HCT116 (cell line): ENCODE results near the gene CORO2B. TPM values are rescaled to one million over a fixed set of nuclear protein-coding genes. Genes with fewer than 3 reads are reported as not detected.

Experiments
- ATAC-seq: fragments of 200-7000 bp; cut with Tn5 transposase; 2 replicates; pipeline ENCODE4 v1.9.1; 2020; ENCODE audit warnings: mild to moderate bottlenecking, moderate library complexity
- BruUV-seq: library from RNA; stranded (reverse); fragments of 400-500 nt; replicated peaks from 2 replicates; lab custom pipeline; 2021; lab: Mats Ljungman, UMichigan
- CTCF ChIA-PET: fragments of 300-600 bp; sonication (Branson Sonifier 250); formaldehyde crosslinking; loops from one replicate; lab custom pipeline; 2021; ENCODE audit warnings: antibody characterized with exemption; lab: Charles Lee
- POLR2A ChIA-PET: fragments of 300-600, 350-600 bp; sonication (Branson Sonifier 250); formaldehyde crosslinking; loops from one replicate; lab custom pipeline; 2021; ENCODE audit warnings: antibody characterized with exemption; lab: Charles Lee
- RAD21 ChIA-PET, 2 experiments: fragments of 300-600 bp; sonication (Branson Sonifier 250); formaldehyde crosslinking; loops; one replicate each; lab custom pipeline; 2023; ENCODE audit warnings: low total read pairs in 2 of 2; ENCODE audit not compliant: uncharacterized antibody in 2 of 2, unreplicated experiment in 2 of 2, low non-redundant PET in 1 of 2; lab: Charles Lee
- DNase-seq: peaks from one replicate; pipeline ENCODE4 v3.0.0-alpha.2; 2010; ENCODE audit warnings: low read depth, low spot score
- H2AFZ ChIP-seq: fragments of 200-600 bp; shearing (Covaris generic), sonication (generic); 2 replicates; pipeline ENCODE4 v1.6.1; 2017; ENCODE audit warnings: low read depth, mixed run types, mixed read lengths, antibody characterized with exemption, low read length; ENCODE audit not compliant: poor library complexity, severe bottlenecking
- H3K27ac ChIP-seq: 2 replicates; pipeline ENCODE4 v1.5.1; 2012; ENCODE audit warnings: low read depth, low read length
- H3K27me3 ChIP-seq: fragments of 200-600 bp; sonication (generic); 2 replicates; pipeline ENCODE4 v1.6.1; 2016; ENCODE audit warnings: mixed run types, low read length, mixed read lengths; ENCODE audit not compliant: insufficient read depth
- H3K36me3 ChIP-seq, 2 experiments: fragments of 200-500 bp in 1 of 2; fragments of 200-600 bp in 1 of 2; sonication (Bioruptor generic) in 1 of 2; sonication (generic) in 1 of 2; 2 replicates each; pipeline versions ENCODE4 v1.5.1 to v1.6.1; 2014 to 2016; ENCODE audit warnings: low read length in 2 of 2, inconsistent platforms in 1 of 2, mixed read lengths in 1 of 2, mixed run types in 1 of 2; ENCODE audit not compliant: insufficient read depth in 2 of 2, control insufficient read depth in 1 of 2
- H3K4me1 ChIP-seq, 2 experiments: fragments of 200-600 bp in 1 of 2; sonication (generic) in 1 of 2; 2 replicates each; pipeline versions ENCODE4 v1.5.1 to v1.6.1; 2012 to 2017; ENCODE audit warnings: low read length in 2 of 2, inconsistent platforms in 1 of 2, mild to moderate bottlenecking in 1 of 2, mixed read lengths in 1 of 2, mixed run types in 1 of 2, moderate library complexity in 1 of 2; ENCODE audit not compliant: insufficient read depth in 2 of 2, control insufficient read depth in 1 of 2
- H3K4me2 ChIP-seq: fragments of 200-600 bp; sonication (generic); 2 replicates; pipeline ENCODE4 v1.6.1; 2017; ENCODE audit warnings: mixed run types, low read length, mixed read lengths
- H3K4me3 ChIP-seq, 2 experiments: fragments of 200-600 bp in 1 of 2; sonication (generic) in 1 of 2; replicated peaks in 1 of 2; 2 replicates each; pipeline ENCODE4 v1.5.1; 2011 to 2016; ENCODE audit warnings: low read length in 2 of 2, control low read depth in 1 of 2, low read depth in 1 of 2, mild to moderate bottlenecking in 1 of 2, mixed read lengths in 1 of 2, mixed run types in 1 of 2
- H3K79me2 ChIP-seq: fragments of 200-600 bp; sonication (generic); 2 replicates; pipeline ENCODE4 v1.6.1; 2017; ENCODE audit warnings: mild to moderate bottlenecking, mixed run types, low read length, moderate library complexity, mixed read lengths; ENCODE audit not compliant: insufficient read depth
- H3K9ac ChIP-seq: fragments of 200-600 bp; sonication (generic); 2 replicates; pipeline ENCODE4 v1.6.1; 2016; ENCODE audit warnings: low read length, mixed read lengths
- H3K9me2 ChIP-seq: fragments of 200-600 bp; sonication (generic), shearing (Covaris generic); 2 replicates; pipeline ENCODE4 v1.6.1; 2017; ENCODE audit warnings: mixed run types, mild to moderate bottlenecking, moderate library complexity; ENCODE audit not compliant: insufficient read depth
- H3K9me3 ChIP-seq, 2 experiments: fragments of 200-500 bp in 1 of 2; fragments of 200-600 bp in 1 of 2; sonication (Bioruptor generic) in 1 of 2; sonication (generic) in 1 of 2; 2 replicates each; pipeline ENCODE4 v1.6.1; 2014 to 2017; ENCODE audit warnings: low read length in 2 of 2, mixed read lengths in 2 of 2, inconsistent platforms in 1 of 2, low read depth in 1 of 2, mild to moderate bottlenecking in 1 of 2, mixed run types in 1 of 2, moderate library complexity in 1 of 2; ENCODE audit not compliant: control insufficient read depth in 1 of 2, insufficient read depth in 1 of 2
- H4K20me1 ChIP-seq: fragments of 200-600 bp; sonication (generic), shearing (Covaris generic); 2 replicates; pipeline ENCODE4 v1.6.1; 2017; ENCODE audit warnings: mixed run types, mild to moderate bottlenecking, moderate library complexity; ENCODE audit not compliant: insufficient read depth
- CTCF ChIP-seq, 3 experiments: fragments of 200-600 bp in 1 of 3; sonication (generic) in 1 of 3; IDR thresholded peaks in 2 of 3; conservative IDR thresholded peaks in 1 of 3; 2 replicates each; pipeline ENCODE4 v1.5.1; 2012 to 2017; ENCODE audit warnings: low read depth in 2 of 3, low read length in 2 of 3, antibody characterized with exemption in 1 of 3, borderline replicate concordance in 1 of 3, control low read depth in 1 of 3, mild to moderate bottlenecking in 1 of 3, mixed read lengths in 1 of 3, mixed run types in 1 of 3, moderate library complexity in 1 of 3; ENCODE audit not compliant: insufficient read depth in 1 of 3
- JUND ChIP-seq: IDR thresholded peaks from 2 replicates; pipeline ENCODE4 v1.6.1; 2012
- POLR2A ChIP-seq: IDR thresholded peaks from 2 replicates; pipeline ENCODE4 v1.7.0; 2011; ENCODE audit warnings: borderline replicate concordance; ENCODE audit not compliant: insufficient read depth, insufficient read length; ENCODE audit errors: extremely low read depth
- POLR2AphosphoS5 ChIP-seq: IDR thresholded peaks from 2 replicates; pipeline ENCODE4 v1.6.1; 2011; ENCODE audit warnings: mild to moderate bottlenecking, low read depth, low read length, moderate library complexity
- REST ChIP-seq: IDR thresholded peaks from 2 replicates; pipeline ENCODE4 v1.6.1; 2012; ENCODE audit warnings: low read depth
- SIN3A ChIP-seq: IDR thresholded peaks from 2 replicates; pipeline ENCODE4 v1.6.1; 2012; ENCODE audit warnings: low read depth
- SRF ChIP-seq: IDR thresholded peaks from 2 replicates; pipeline ENCODE4 v1.6.1; 2012; ENCODE audit warnings: low read depth
- YY1 ChIP-seq: IDR thresholded peaks from 2 replicates; pipeline ENCODE4 v1.6.1; 2011; ENCODE audit warnings: low read length, low read depth, moderate library complexity, mild to moderate bottlenecking; ENCODE audit not compliant: insufficient replicate concordance; ENCODE audit errors: extremely low read depth
- ZNF274 ChIP-seq: fragments of 200-500 bp; sonication (Bioruptor generic); IDR thresholded peaks from 2 replicates; pipeline ENCODE4 v1.6.1; 2014; ENCODE audit warnings: mild to moderate bottlenecking, low read depth, low read length, inconsistent platforms
- intact Hi-C: fragments of 100-400 bp; cut with micrococcal nuclease; formaldehyde crosslinking; loops from 2 replicates; pipeline ENCODE4 v1.10.0; 2022
- total RNA-seq: library from RNA; stranded (reverse); gene quantifications from one replicate; pipeline ENCODE4 v1.2.1, GENCODE V29; 2021; ENCODE audit not compliant: unreplicated experiment

Gene CORO2B
- total RNA-seq, 1 experiment from 2014 or later: 2.8 TPM

- POLR2A ChIA-PET: no interaction called here
Observed at GRCh38 chr15:68749365-68749764, 170.6 kb downstream of the CORO2B start.

More at GRCh38 chr15:68749365-68749764, 170.6 kb downstream of the CORO2B start:
- CTCF ChIA-PET: no interaction called here
- no peaks in the 10 kb centered on the region for H3K4me1 ChIP-seq
- H3K27ac ChIP-seq: no peak overlapping the region
- TF ChIP-seq YY1: no peak
- no peak for TF ChIP-seq POLR2A
- TF ChIP-seq SIN3A: no peak
- TF ChIP-seq SRF: no peak
- TF ChIP-seq CTCF (IDR thresholded peaks at IDR 0.05 in 2 of 3, conservative IDR thresholded peaks at IDR 0.05 in 1 of 3; ENCODE audit: borderline replicate concordance in 1 of 3, insufficient read depth in 1 of 3, low read depth in 2 of 3, low read length in 2 of 3): no peak
- no peak for TF ChIP-seq JUND
- no peak for TF ChIP-seq REST
- no peak for TF ChIP-seq ZNF274
- no peak for TF ChIP-seq POLR2AphosphoS5
- RAD21 ChIA-PET: no interaction called here
- H3K4me2 ChIP-seq: no peak overlapping the region
- BruUV-seq: no TSS peak
- no peak overlapping the region for H3K4me3 ChIP-seq
- H2AFZ ChIP-seq: no peak overlapping the region
- H3K79me2 ChIP-seq: no peaks in the 10 kb centered on the region
- ATAC-seq (no peak), DNase-seq (no peak)
- H3K9me2 ChIP-seq: no peaks in the 10 kb centered on the region
- H3K9me3 ChIP-seq: no peaks in the 10 kb centered on the region
- no peaks in the 10 kb centered on the region for H4K20me1 ChIP-seq
- H3K36me3 ChIP-seq: no peaks in the 10 kb centered on the region
- H3K9ac ChIP-seq: no peak overlapping the region
- no peaks in the 10 kb centered on the region for H3K27me3 ChIP-seq
- intact Hi-C loops: no loop called here
